Cerebellar nuclear complex (tissue), 1 donor: ENCODE measurements around the gene MCMBP.
"Not testable (repeated sequence)": the region's sequence is repeated elsewhere in the genome, so short reads cannot be mapped to it uniquely, and the experiment has no call there.

Experiments used
- DNase-seq, 2 experiments: peaks; one replicate each; lab custom pipeline; 2025; lab: John Stamatoyannopoulos, UW

MCMBP gene

GRCh38 chr10:119830851-119831250 is 41.8 kb downstream of the MCMBP start:
- no peak for DNase-seq

- DNase-seq, result no peak
Observed at GRCh38 chr10:119829429-119829828, 43.2 kb downstream of the MCMBP start.

DNA sequence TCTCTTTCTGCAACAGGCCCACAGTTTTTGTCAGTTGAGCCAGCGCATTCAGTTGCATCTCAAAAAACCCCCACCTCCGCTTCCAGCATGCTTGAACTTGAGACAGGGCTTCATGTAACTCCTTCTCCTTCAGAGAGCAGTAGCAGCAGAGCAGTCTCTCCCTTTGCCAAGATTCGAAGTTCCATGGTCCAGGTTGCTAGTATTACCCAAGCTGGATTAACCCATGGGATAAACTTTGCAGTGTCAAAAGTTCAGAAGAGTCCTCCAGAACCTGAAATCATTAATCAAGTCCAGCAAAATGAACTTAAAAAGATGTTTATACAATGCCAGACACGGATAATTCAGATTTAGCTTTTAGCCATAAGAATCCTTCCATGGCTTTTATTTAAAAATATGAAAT is 45.2 kb downstream of the MCMBP start:
- DNase-seq, result no peak

GRCh38 chr10:119826771-119827170 is 45.9 kb downstream of the MCMBP start:
- DNase-seq, result no peak

- no peak for DNase-seq
Observed at GRCh38 chr10:119824299-119824698, 48.3 kb downstream of the MCMBP start.

- DNase-seq, result no peak
Observed at GRCh38 chr10:119821182-119821581, 51.5 kb downstream of the MCMBP start.

GRCh38 chr10:119818889-119819270 is 53.8 kb downstream of the MCMBP start:
- DNase-seq, result no peak

GRCh38 chr10:119817991-119818888 is 54.4 kb downstream of the MCMBP start:
- no peak for DNase-seq

DNA sequence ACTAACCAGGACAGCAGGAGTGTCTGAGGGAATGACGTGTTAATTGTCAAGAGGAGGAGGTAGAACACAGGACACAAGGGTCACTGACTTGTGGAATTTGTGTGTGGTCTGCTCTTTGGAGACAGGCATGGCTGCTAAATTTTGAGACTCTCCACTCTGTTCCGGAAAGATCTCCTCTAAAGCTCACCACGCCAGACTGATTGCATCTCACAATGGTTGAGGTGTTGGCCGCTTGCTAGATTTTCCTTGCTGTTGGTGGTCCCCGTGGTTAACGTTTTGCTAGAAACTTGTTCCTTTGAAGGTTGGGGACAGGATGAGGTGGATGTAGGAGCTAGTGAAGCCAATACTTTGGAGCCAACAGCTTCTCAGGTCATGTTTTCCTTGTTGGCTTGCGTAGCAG is 57.0 kb downstream of the MCMBP start:
- no peak for DNase-seq

- no peak for DNase-seq
Observed at GRCh38 chr10:119812684-119813083, 60.0 kb downstream of the MCMBP start.

DNA sequence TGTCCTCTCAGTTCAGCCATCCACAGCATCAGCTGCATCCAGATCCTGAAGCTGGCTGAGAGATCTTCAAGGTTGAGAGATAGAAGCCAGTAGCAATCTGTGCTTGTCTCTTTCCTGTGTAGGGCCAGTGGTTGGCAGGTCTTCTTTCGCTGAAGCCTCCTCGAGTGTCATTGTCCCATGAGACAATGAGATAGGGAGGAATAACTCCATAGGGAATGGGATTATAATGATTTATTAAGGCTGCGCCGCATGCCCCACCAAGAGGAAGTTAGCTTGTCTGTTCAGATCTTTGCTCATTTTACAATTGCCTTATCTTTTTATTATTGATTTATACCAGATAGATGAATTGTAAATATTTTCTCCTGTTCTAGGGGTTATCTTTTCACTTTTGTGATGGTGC is 61.5 kb downstream of the MCMBP start:
- DNase-seq, result no peak

DNA sequence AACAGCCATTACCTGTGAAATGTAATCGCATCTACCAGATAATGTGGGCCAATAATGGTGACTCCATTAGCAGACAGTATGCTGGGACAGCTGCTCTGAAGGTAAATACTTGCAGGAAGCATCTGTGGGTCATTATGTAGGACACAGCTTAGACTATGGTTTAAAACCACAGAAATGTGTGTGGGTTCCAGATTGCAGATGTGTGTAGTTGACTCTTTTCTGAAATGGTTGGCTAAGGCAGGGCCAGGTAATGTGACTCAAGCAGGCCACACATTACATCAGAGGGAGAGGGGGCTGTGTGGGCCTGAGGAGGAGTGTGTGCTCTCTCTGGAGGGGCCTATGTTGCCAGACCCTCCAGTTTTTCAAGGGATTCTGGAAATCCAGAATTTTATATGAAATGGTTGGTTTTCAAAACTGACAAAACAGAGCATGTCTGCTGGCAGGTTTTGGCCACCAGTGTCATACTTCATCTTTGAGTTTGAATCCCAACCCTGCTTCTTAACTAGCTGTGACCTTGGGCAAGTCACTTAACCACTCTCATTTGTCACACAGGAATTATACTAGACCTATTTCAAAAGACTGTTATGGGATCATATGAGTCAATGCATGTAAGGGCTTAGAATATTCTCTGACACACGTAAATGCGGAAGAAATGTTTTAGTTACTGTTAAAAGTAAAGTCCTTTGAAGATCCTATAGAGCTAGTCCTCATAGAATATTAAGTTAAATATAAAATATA is 64.5 kb downstream of the MCMBP start:
- DNase-seq, result no peak

- no peak for DNase-seq
Observed at GRCh38 chr10:119806334-119807130, 66.1 kb downstream of the MCMBP start.

DNA sequence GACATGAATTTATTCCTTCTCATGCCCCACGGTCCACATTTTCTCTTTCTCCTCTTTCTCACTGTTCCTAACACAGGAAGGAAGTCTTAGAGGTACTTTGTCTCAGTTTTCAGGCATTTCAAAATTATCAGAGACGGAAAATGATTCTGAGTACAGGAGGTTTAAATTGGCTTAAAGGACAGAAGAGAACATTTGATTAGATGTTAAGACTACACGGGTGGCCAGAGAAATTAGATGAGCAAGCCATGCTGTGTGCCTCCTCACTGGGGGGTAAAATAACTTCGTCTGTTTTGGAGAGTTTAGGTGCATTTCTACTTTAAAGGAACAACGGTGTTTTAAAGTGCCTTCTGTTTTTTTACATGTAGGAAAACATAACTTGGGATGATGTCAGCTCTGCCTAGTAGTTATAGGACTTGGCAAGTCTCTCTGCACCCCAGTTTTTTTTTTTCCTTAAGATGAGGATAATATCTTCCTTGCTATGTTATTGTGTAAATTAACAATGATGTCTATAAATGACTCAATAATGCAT is 66.9 kb downstream of the MCMBP start:
- no peak for DNase-seq

GRCh38 chr10:119803264-119803663 is 69.4 kb downstream of the MCMBP start:
- DNase-seq, result no peak

DNA sequence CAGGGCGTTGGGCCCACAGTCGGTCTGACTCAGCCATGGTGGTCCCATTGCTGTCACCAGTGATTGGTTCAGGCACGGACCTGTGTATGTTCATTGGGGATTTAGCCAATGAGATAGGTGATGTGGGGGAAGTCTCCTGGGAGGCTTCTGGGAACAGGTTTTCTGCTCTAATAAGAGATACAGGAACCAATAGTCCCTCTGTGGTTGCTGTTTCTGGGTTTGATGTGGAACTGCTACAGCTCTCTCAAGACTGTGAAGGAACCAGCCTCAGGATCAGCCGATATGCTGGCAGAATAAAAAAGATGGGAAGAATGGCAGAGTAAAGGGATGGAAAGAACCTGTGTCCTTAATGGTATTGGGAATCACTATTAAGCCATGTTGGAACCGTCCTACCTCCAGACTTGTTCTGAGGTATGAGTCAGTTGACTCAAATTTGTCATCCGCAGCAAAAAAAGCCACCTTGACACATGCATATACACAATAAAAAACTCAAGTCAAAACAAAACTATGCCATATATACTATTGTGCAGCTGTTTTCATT is 70.6 kb downstream of the MCMBP start:
- DNase-seq, result no peak

- DNase-seq, result no peak
Observed at GRCh38 chr10:119801176-119801575, 71.5 kb downstream of the MCMBP start.

GRCh38 chr10:119796039-119796438 is 76.6 kb downstream of the MCMBP start:
- DNase-seq, result no peak

DNA sequence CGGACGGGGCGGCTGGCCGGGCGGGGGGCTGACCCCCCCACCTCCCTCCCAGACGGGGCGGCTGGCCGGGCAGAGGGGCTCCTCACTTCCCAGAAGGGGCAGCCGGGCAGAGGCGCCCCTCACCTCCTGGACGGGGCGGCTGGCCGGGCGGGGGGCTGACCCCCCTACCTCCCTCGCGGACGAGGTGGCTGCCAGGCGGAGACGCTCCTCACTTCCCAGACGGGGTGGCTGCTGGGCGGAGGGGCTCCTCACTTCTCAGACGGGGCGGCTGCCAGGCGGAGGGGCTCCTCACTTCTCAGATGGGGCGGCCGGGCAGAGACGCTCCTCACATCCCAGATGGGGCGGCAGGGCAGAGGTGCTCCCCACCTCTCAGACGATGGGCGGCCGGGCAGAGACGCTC is 77.5 kb downstream of the MCMBP start:
- not testable (repeated sequence) for DNase-seq

DNA sequence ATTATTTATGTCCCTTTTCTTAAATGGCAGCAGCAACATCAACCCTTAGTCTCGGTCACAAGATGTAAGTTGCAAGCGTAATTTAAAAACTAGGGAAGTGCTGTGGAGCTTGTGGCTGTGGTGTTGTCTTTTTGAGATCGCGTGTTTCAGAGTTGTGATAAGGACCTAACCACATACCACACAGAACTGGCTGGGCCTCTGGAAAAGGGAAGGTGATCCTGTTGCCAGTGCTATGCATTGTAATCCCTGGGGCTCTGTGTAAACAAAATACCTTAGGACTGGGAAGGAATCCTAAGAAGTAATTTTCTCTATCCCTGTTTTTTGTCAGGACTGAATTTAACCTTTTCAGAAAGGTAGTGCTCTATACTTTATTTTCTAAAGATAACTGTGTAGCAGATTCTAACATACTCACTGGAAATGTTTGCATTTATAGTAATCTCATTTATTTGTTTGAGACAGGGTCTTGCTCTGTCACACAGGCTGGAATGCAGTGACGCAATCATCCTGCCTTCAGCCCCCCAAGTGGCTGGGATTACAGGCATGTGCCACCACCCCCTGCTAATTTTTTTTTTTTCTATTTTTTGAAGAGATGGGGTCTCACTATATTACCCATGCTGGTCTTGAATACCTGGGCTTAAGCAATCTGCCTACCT is 86.4 kb downstream of the MCMBP start:
- no peak for DNase-seq

DNA sequence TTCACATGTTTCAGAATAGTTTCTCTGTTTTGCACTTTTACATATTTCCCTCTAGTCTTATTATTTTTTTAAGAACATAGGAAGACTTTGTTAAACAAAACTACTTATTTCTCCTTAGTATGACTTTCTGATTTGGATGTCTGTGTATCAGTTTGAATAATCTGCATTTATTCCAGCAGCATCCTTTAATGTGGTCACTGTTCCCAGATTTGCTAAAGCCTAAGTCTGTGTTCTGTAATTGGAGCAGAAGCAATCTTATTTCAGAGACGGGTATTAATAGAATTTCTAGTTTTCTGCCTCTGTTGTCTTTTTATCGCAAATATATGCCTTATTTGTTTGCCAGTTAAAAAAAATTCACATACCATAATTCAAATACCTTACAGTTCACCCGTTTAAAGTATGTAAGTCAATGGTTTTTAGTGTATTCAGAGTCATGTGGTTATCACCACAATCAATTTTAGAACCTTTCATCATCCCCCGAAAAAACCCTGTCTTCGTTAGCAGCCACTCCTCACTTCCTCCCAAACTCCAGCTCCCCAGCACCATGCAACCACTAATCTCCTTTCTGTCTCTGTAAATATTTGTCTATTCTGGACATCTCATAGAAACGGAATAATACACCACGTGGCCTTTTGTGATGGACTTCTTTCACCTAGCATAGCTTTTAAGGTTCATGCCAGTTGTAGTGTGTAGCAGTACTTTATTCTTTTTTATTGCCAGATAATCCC is 88.1 kb downstream of the MCMBP start:
- no peak for DNase-seq
